ENCODE measurements around the gene PARD3.

The PARD3 gene

DNA sequence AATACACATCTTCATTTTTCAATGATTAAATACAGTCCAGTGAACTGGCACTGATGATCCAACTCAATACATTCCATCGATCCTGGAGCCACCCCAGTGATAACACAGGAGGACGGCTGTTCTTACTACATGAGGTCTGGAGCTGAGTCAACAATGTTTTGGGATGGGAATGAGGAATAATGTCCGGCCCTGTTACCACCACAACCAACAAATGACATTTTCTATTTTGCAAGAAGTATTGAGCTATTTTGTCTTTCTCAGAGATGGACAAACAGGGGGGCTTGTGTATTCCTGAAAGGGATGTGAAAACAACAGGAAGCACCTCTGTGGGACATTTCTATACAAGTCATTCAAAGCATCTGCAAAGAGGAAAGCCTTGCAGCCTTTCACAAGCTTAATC is 249.2 kb downstream of the PARD3 start:
- DNase-seq, result no peak

DNA sequence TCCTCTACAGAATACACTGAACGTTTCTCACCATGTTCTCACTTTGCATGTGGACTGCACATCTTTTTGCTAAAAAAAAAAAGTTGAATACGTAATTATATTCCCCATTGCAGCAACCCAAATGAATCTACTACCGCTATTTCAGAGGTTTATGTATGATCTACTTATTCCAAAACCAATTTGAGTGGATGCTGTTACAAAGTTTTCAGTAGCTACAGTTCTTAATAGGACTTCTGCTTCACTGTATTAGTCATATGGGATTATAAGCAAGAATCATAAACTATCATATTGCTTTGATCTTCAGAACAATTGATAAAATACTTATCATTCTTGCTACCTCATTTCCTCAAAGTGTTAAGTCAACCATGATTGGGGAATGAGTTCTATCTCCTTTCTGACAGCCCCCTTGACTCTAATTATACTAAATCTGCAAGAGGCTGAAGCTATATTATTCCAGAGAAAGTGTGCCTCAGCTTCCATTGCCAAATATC is 257.0 kb downstream of the PARD3 start:
- no peak for DNase-seq

DNA sequence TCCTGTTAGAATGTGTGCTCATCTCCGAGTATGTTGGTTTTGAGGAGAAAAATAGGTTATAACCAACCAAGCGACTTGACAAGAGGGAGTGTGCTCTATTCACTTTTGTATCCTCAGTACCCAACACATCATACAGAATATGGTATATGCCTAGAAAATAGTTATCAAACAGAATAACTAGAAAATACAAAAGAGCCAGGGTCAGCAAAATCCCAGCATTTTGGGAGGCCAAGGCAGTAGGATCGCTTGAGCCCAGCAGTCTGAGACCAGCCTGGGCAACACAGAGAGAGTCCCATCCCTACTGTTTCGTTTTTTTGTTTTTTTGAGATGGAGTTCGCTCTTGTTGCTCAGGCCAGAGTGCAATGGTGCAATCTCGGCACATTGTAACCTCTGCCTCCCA is 257.9 kb downstream of the PARD3 start:
- no peak for DNase-seq

DNA sequence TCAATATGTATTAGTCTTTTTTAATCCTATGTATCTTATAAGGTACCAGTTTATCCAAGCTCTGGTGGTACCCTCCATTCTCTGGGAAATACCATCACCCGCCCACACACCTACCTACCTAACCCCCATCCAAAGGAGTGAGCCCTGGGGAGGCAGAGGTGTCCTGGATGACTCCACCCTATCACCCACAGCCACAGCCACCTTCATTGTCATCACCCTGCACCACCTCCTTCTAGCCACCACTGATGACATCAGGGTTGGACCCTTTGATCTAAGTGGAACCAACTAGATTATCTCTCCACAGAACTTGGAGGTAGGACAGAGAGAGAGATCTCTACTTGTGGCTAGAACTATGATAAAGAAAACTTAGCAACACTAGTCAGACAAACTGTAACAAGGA is 259.4 kb downstream of the PARD3 start:
- no peak for DNase-seq

DNA sequence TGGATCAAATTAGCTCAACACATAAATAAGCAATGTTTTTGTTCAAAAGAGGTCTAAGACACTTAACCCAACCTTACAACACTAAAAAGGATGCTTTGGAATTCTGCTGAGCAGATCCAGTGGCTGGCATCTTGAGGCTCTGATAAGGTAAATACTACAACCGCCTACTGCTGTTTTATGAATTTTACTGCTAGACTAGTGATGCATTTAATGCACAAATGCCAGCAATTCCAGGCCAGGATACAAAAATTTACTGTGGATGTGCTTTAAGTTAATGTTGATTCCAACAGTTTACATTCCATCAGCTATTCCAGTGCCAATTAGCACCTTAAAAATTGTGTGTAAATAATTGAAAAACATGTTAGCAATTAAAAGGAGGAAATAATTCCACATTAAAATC is 261.3 kb downstream of the PARD3 start:
- no peak for DNase-seq

DNA sequence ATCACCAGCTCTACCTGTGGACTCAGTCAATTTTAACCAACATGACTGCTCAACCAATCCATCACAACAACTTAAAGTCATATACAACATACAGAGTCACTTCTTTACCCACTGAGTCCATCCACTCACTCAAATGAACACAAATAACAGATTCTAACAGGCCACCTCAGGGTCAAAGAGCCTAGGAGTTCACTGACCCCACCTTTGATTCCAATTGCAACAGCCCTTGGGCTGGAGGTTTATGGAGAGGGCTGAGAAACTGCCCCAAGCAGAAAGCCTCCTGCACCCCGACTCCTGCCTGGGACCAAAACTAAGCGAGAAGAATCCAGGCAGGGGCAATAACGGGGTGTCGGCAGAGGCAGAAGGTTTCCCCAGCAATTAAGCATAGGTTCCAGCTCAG is 263.8 kb downstream of the PARD3 start:
- no peak for DNase-seq

DNA sequence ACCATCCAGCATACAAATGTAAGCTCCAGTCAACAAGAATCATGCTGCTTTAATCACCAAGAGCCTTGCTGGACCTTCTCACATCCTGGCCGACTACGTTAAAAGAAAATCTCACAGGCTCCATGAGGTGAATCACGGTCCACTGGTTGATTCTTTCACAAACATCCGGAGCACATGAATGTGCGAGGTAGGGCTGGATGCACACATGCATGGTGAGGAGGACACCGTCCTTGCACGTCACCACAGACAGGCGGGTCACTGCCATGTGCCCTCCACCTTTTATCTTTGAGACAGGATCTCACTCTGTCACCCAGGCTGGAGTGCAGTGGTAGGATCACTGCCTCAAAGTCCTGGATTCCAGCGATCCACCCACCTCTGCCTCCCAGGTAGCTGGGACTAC is 265.1 kb downstream of the PARD3 start:
- DNase-seq, result no peak

DNA sequence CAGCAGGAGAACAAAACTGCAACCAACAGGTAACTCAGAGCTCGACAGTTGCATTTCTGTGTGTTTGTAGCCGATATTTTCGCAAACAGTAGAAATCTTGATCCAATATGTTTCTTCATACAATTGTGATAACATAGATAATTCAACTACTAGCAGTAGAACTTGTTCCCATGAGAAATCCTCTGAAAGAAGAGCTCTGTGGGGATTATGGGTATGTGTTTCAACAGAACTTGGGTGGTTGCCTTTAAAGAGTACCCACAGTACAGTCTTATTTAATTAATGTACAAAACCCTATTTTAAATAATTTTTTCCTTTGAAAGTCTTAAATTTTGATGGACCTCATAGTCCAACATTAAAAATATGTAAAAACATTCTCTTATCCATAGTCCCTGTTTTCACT is 266.1 kb downstream of the PARD3 start:
- no peak for DNase-seq

DNA sequence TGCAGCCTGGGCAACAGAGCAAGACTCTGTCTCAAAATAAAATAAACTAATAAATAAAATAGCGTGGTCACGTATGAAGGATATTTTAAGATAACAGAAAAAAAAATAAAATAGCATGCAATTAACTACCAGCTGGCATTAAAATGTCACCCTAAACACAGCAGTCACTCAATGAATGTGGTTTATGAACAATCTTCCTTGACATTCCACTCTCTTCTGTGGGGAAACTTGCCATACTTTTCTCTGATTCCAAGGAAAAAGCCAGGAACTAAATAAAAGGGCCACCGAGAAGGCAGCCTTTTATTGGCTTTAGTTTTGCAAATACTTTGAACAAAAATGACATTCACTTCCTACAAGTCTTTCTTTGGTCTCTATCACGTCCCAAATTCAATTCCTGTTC is 266.6 kb downstream of the PARD3 start:
- no peak for DNase-seq

DNA sequence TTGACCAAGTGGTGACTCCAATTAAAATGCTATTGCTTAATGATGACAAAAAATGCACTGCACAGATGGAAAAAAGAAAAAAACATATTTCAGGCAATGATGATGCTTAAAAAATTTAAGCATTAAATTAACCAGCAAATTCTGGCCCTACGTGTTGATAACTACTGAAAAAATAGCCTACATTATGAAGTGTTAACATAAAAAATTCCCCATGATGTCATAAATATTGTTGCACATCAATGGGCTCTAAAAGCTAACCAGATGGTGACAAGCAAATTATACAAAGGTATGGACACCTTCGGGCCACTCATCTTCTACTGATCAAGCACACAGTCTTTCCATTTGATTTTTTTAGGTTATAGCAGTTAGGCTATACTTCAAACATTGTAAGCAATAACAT is 267.4 kb downstream of the PARD3 start:
- no peak for DNase-seq

DNA sequence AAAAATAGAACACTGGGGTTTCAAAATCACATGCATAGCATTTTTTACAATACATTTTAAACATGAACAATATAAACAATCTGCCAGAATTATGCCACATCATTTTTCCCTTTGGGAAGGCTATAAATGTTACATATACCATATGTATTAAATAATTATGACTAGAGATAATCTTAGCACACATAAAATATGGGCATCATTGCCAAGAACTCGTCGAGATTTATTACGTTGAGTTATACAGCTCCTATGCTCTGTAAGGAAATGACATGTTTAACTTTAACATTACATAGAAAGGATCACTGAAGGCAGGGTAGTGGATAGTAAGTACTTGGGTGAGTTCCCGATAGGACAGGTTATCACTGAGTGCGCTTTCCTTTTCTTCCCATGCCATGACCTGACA is 267.8 kb downstream of the PARD3 start:
- DNase-seq, result no peak

DNA sequence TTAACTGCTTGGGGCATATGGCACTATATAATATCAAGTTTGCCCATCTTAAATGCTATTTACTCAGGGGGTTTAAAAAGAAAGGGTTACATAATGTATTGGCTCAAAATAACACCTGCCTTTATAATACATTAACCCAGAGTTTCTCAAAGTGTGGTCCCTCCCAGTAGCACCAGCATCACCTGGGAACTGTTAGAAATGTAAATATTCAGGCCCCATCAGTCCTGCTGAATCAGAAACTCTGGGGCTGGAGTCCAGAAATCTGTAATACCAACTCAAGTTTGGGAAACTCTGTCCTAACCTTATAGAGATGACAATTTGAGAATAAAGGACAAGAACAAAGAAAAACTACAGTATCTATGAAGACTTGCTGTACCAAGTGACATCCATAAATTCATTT is 270.7 kb downstream of the PARD3 start:
- no peak for DNase-seq

DNA sequence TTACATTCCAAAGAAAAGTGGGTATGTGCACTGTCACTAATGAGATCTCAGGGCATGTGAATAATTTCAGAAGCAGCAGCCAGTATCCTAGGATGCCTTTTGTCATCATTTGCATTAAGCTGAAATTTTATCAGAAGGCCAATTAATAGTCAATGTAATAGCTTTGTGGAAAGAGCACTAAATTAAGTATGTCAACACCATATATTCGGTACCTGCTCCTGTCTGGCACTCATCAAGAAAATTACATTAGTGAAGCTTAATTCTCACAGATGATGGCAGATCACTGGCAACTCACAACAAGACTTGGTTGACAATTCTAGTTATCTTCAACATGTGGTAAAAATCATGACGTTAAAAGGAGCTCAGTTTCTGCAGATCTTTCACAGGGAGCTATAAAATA is 271.4 kb downstream of the PARD3 start:
- no peak for DNase-seq

DNA sequence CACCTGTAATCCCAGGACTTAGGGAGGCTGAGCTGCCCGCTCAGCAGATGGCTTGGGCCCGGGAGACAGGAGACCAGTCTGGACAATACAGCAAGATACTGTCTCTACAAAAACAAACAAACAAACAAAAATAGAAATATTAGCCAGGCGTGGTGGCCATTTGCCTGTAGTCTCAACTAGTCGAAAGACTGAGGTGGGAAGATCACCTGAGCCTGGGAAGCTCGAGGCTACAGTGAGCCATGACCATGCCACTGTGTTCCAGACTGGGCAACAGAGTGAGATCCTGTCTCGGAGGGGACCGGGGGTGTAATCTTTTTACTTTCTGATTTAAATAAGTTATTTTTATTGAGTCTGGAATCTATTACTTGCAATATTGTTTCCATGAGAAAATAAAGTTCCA is 274.6 kb downstream of the PARD3 start:
- DNase-seq, result no peak

DNA sequence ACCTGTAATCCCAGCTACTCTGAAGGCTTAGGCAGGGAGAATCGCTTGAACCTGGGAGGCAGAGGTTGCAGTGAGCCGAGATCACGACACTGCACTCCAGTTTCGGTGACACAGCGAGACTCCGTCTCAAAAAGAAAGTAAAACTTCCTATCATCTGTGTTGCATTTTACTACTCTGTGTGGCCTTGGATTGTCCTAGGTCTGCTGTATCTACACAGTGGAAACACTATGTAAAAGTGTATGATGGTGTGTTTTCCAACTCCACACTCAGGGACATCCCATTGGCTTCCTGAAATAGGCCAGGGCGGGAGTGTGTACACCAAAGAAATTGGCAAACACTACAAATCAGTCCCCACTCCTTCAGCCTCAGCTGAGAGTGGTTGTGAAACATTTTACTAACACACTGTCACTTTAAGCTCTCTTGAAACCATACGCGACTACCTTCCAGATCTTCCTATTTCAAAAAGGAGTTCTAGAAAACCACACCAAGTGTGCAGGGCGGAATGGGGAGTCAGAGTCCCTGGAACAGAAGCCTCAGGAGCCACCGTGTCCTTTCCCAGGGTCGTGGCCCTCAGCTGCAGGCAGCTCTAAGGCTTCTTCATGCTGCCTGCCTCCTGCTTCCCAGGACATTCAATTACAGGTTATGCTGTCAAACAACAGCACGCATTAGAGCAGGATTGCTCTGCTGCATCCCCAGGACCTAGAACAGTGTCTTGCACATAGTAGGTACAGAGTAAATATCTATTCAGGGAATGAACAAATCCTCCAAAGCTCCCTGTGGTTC is 275.4 kb downstream of the PARD3 start:
- no peak for DNase-seq

DNA sequence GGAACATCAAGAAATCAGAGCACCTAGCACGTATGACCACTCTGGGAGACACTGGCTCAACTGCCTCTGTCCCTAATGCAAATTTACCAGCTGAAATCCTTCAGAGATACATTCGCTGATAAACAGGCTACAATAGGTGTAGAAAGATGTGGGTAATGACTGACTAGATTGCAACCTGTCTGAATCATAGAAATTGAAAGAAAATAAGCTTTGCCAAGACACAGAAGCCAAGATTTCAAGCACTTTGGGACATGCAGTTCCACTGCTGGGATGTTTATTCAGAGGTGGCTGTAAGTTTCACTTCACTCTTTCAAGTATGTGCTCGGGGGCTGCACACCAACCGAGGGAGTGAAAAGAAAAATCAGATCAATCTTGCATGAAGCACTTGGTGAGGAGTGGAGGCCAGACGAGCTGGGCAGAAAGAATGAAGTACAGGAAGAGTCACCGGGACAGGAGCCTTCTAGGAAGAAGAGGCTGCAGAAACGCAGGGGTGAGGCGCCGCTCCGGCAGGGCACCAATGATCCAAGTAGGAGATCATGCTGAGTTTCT is 276.7 kb downstream of the PARD3 start:
- DNase-seq, result no peak

DNA sequence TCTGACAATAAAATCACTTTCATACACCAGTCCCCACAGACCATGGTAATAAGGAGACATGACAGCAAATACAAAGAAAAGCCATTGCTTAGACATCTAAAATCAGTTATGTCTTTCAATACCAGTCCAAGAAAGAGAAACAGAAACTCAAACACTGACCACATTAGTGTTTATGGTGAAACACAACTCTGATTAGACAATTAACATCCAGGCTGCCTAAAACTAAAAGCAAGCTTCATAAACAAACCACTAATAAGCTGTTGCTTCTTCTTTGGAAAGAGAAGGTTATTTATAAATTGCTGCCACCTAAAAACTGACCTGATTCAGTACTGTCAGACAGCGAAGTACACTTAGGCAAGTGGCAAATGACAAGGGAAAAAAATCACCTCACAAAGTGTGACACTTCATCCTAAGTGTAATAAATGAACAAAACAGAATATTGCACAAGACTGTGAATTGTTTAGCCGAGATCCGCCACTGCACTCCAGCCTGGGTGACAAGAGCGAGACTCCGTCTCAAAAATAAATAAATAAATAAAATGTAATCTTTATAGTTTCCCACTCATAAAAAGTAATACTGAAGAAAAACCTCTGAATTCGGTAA is 277.4 kb downstream of the PARD3 start:
- DNase-seq, result no peak

DNA sequence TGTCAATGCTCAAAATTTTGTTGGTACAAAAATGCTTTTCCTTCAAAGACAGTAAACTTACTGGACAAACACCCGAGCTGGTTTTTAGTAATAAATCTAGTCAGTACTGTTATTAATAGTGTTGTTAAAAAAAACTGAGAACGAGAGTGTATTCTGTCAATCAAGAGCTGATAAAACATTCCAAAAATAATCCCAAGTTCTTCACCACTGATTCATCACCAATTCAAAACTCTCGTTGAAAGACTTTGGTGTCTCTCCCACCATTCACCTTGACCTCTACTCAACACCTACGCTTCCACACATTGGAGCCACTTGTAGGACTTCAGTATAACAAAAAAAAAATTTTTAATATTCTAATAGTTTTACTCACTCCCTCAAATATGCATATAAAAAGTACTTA is 279.2 kb downstream of the PARD3 start:
- DNase-seq, result no peak

DNA sequence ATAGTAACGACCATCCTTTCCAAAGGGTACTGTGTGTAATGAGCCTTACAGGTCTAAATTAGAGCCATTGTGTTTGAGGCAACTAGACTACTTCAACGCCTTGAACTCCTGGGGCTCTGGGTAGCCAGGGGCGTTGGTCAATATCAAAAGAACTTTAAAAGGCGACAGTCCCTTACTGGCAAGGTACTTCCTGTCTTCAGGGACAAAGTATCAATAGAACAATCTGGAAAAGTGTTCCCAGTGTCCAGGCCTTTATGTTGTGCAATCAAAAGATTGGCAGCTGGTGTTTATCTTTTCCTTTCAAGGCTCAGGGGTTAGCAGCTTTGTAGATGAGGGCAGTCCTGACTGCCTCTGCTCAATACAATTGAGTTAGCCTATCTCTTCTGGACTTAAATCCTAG is 284.3 kb downstream of the PARD3 start:
- no peak for DNase-seq

DNA sequence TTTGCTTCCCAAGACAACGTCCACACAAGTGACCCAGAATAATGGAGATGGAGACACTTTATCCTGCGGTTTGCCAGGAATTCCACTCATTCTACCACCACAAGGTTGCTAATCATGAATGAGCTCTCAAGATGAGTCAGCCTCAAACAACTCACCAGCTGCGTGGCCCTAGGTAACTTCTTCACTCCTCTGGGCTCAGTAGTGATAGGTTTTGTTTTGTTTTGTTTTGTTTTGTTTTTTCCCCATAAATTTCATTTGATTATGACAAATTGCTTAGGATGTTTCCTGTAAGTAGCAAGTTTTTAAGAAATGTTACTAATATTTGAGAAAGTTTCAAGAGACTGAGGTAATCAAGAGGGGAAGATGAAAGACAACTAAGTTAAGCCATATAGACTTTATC is 286.8 kb downstream of the PARD3 start:
- no peak for DNase-seq

DNA sequence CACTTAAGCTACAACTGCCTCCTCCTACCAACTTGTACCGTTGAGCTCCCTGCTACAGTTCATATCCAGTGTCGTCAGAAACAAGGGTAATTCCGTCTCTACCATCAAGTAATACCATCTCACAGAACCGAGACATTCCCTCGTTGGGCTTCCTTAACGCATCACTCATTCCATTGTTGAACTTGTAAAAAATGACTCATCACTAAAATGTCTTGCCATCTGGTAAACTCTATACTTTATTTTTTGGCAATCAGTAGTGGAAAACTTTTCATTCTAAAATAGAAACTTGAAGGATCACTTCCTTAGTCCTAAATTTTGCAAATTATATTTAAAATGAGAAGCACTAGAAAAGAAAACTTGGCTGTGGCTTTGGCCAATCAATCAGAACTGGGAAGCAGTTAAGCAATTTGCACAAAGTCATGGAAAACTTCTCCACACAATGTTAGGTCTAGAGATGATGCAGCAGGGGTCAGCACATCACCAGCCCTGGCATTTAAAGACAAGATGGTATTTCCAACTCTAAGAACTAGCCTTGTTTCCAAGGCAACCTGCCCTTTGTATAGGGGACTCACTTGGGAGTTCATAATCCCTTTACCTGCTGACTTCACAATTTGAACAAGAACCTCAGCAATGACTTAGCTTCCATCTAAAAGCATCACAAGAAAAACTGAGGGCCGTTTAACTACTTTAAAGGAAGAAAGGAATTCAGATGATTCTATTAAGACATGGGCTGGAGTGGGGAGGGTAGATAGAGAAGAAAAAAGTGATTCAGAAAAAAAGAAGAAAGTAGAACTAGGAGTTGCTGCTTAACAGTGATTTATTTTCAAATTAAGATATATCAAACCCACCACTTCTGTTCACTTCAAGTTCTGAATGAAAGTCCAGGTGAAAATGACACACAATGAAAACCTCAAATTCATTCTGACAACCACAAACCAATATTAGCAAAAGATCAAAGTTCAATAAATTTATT is 288.1 kb downstream of the PARD3 start:
- DNase-seq, result no peak

DNA sequence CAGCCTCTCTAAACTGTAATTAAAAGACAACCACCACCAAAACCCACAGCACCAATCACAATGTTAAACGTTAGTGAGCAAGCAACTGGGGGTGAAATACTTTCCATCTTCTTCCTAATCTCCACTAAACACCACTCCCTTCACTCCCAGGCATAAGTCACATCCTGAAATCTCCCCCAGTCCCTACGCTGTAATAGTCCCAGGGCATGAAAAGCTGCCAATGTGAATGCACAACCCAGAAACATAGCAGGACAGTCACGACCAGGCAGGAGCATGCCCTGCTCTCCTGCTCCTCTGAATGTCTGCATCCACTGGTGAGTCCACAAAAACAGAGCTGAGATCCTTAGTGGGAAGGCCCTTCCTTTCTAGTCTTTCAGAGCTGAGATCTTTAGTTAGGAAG is 288.9 kb downstream of the PARD3 start:
- DNase-seq, result no peak

DNA sequence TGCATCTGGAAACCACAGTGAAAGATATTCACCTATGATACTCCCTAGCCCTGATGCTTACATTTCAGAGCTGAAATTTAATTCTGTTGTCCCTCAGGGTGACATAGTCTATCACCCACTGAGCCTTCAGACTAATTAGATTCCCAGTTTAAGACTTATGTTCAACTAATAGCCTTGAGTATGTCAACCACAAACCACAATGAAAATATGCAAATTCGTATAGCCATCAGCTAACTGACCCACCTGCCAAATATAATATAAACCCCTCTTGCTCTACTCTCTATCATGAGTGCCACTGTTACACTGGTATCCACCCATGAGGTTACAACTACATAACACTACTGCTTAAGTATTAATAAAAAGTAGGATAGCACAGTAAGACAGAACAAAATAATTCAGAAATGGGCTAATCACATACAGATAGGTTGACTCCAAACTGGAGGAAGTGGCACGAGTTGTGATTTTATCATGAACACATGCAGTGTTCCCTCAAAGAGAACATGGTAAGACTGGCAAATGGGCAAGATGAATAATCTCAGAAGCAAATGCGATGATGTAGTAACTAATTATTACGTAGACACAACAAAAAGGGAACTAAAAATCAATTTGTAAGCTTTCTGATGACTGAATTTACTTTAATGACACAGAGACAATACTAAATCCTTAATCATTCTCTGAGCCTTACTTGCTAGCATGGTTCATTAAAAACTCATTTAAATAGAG is 290.6 kb downstream of the PARD3 start:
- DNase-seq, result no peak

Data from NCI-H2029 treated with DMSO at 0.1 percent for 48 hours (cell line).